GM12873 (cell line): ENCODE measurements around the gene FLG2.
A peak's percentile ranks its signal among the peaks of the same experiment; 100 is the strongest.

Experiments
- TF ChIP-seq, protein P1 (sequence below): IDR thresholded peaks from 2 replicates; pipeline ENCODE4 v1.5.1; 2012; ENCODE audit warnings: low read depth, mild to moderate bottlenecking, moderate library complexity, low read length, control low read depth; ENCODE audit not compliant: insufficient read depth; ENCODE audit errors: missing control alignments

FLG2 gene

GRCh38 chr1:152348447-152348846 is 11.4 kb downstream of the FLG2 start:
- TF ChIP-seq, protein P1, sequence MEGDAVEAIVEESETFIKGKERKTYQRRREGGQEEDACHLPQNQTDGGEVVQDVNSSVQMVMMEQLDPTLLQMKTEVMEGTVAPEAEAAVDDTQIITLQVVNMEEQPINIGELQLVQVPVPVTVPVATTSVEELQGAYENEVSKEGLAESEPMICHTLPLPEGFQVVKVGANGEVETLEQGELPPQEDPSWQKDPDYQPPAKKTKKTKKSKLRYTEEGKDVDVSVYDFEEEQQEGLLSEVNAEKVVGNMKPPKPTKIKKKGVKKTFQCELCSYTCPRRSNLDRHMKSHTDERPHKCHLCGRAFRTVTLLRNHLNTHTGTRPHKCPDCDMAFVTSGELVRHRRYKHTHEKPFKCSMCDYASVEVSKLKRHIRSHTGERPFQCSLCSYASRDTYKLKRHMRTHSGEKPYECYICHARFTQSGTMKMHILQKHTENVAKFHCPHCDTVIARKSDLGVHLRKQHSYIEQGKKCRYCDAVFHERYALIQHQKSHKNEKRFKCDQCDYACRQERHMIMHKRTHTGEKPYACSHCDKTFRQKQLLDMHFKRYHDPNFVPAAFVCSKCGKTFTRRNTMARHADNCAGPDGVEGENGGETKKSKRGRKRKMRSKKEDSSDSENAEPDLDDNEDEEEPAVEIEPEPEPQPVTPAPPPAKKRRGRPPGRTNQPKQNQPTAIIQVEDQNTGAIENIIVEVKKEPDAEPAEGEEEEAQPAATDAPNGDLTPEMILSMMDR = peak; percentile 29

GRCh38 chr1:152347116-152347728 is 12.6 kb downstream of the FLG2 start:
- TF ChIP-seq, protein P1 = peak; percentile 91

DNA sequence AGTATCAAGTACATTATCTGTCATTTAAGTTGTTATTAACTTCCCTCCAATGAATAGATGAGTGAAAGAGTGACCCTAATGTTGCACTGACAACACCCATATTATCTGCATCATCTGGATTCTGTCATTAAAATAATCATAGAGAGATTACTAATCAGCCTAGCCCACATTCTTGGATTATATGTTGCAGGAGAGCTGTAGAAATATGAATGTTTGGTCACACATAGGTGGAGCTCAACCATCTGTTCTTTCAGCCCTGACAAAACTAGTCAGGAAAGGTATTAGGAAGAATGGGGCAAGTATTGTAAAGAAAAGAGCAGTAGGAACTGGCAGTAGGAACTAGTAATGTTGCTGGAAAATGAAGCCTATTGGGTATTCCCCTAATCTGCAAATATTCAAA is 15.4 kb downstream of the FLG2 start:
- TF ChIP-seq, protein P1 = no peak

DNA sequence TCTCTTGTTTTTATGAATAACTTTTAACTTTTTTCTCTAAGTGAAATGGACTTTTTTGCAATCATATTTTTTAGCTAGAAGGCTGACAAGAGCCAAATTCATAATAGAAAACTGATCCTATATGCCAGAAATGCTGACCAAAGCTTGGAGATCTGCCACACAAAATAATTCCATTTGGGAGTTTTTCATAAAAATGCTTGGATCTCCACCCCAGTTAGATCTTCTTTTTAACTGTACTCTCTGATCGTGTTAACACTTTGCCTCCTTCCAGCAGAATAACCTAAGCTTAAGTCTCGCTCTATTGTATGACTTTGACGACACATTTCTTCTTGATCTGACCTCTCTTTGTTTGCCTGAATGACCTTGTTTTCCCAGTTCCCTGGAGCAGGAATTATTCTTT is 16.8 kb downstream of the FLG2 start:
- TF ChIP-seq, protein P1 = no peak

GRCh38 chr1:152335399-152335798 is 24.4 kb downstream of the FLG2 start:
- TF ChIP-seq, protein P1 = no peak

DNA sequence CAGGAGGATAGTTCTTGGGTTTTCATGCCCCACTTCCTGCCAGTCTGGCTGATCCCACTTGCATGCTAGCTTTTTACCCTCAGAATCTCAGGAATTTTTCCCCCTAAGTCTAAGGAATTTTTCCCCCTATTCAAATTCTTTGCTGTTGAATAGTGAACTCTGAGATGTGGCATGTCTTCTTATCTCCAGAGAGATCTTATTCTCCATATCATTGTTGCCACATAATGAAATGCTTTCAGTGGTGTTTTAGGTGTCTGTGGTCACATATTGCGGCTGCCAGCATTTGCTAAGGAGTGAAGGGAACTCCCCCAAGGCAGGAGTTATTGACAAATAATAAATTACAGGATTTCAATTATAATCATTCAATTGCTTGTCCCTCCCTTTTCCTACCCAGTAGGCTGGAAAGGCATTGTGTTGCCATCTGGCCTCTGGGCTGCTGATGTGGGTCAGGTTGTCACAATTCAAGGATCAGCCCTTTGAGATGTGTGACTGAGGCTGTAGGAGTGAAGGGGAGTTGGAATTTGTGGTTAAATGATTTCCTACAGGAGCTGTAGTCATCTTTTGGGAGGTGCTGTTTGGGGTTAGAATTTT is 30.9 kb downstream of the FLG2 start:
- TF ChIP-seq, protein P1 = no peak

GRCh38 chr1:152325111-152325510 is 34.7 kb downstream of the FLG2 start, which contains the start of gene FLG:
Gene FLG, minus strand, starts transcription at chr1:152325239. Its CDS starts 9,783 bp downstream, at chr1:152315456.
- TF ChIP-seq, protein P1 = no peak
